ENCODE measurements around the gene ADAM12.

The ADAM12 gene

GRCh38 chr10:125989791-125990190 lies 398.5 kb downstream of the ADAM12 start:
- TF ChIP-seq CTCF (IDR thresholded peaks at IDR 0.05; ENCODE audit: borderline replicate concordance, extremely low read depth, low read length, poor library complexity, severe bottlenecking) (no peak), EZH2 (IDR thresholded peaks at IDR 0.05; ENCODE audit: borderline replicate concordance, low read depth, low read length, severe bottlenecking) (no peak)
- Histone ChIP-seq H2AFZ (ENCODE audit: low read depth, low read length) (no peak overlapping the region), H3K79me2 (ENCODE audit: insufficient read depth, low read length) (no peaks in the 10 kb centered on the region), H3K9me3 (ENCODE audit: insufficient read depth, low read length, severe bottlenecking) (no peaks in the 10 kb centered on the region), H3K4me3 (ENCODE audit: low read depth in 1 of 2, low read length in 2 of 2) (no peak overlapping the region), H3K36me3 (ENCODE audit: insufficient read depth, low read length) (no peaks in the 10 kb centered on the region), H3K27ac (ENCODE audit: low read length) (no peak overlapping the region), H4K20me1 (ENCODE audit: insufficient read depth, low read length) (no peaks in the 10 kb centered on the region), H3K27me3 (ENCODE audit: insufficient read depth, low read length, poor library complexity) (peaks cover 3% of the 10 kb centered on the region), H3K4me2 (ENCODE audit: insufficient read depth, low read length) (no peak overlapping the region), H3K4me1 (ENCODE audit: insufficient read depth, low read length) (no peaks in the 10 kb centered on the region), H3K9ac (ENCODE audit: low read depth, low read length) (no peak overlapping the region)
- DNase-seq (no peak), ATAC-seq (ENCODE audit: insufficient read depth, low read depth) (no peak)

- peaks cover 14% of the 10 kb centered on the region for H3K27me3 ChIP-seq (ENCODE audit: insufficient read depth, low read length, poor library complexity)
- H3K79me2 ChIP-seq (ENCODE audit: insufficient read depth, low read length) = no peaks in the 10 kb centered on the region
- no peak overlapping the region for H3K27ac ChIP-seq (ENCODE audit: low read length)
- H3K9me3 ChIP-seq (ENCODE audit: insufficient read depth, low read length, severe bottlenecking) = no peaks in the 10 kb centered on the region
- no peak overlapping the region for H2AFZ ChIP-seq (ENCODE audit: low read depth, low read length)
- TF ChIP-seq EZH2 (IDR thresholded peaks at IDR 0.05; ENCODE audit: borderline replicate concordance, low read depth, low read length, severe bottlenecking) (no peak), CTCF (IDR thresholded peaks at IDR 0.05; ENCODE audit: borderline replicate concordance, extremely low read depth, low read length, poor library complexity, severe bottlenecking) (no peak)
- no peak overlapping the region for H3K4me2 ChIP-seq (ENCODE audit: insufficient read depth, low read length)
- no peak overlapping the region for H3K4me3 ChIP-seq (ENCODE audit: low read depth in 1 of 2, low read length in 2 of 2)
- H3K36me3 ChIP-seq (ENCODE audit: insufficient read depth, low read length) = no peaks in the 10 kb centered on the region
- H3K9ac ChIP-seq (ENCODE audit: low read depth, low read length) = no peak overlapping the region
- DNase-seq = no peak
- no peaks in the 10 kb centered on the region for H3K4me1 ChIP-seq (ENCODE audit: insufficient read depth, low read length)
- ATAC-seq (ENCODE audit: insufficient read depth, low read depth) = no peak
- no peaks in the 10 kb centered on the region for H4K20me1 ChIP-seq (ENCODE audit: insufficient read depth, low read length)
These were observed 402.6 kb downstream of the ADAM12 start for GRCh38 chr10:125985557-125986240.

- Histone ChIP-seq H3K27me3 (ENCODE audit: insufficient read depth, low read length, poor library complexity) (peaks cover 14% of the 10 kb centered on the region), H2AFZ (ENCODE audit: low read depth, low read length) (no peak overlapping the region), H3K4me3 (ENCODE audit: low read depth in 1 of 2, low read length in 2 of 2) (no peak overlapping the region), H4K20me1 (ENCODE audit: insufficient read depth, low read length) (no peaks in the 10 kb centered on the region), H3K4me2 (ENCODE audit: insufficient read depth, low read length) (no peak overlapping the region), H3K9ac (ENCODE audit: low read depth, low read length) (no peak overlapping the region), H3K9me3 (ENCODE audit: insufficient read depth, low read length, severe bottlenecking) (no peaks in the 10 kb centered on the region), H3K27ac (ENCODE audit: low read length) (no peak overlapping the region), H3K4me1 (ENCODE audit: insufficient read depth, low read length) (no peaks in the 10 kb centered on the region), H3K36me3 (ENCODE audit: insufficient read depth, low read length) (no peaks in the 10 kb centered on the region), H3K79me2 (ENCODE audit: insufficient read depth, low read length) (no peaks in the 10 kb centered on the region)
- no peak for DNase-seq
- no peak for TF ChIP-seq EZH2 (IDR thresholded peaks at IDR 0.05; ENCODE audit: borderline replicate concordance, low read depth, low read length, severe bottlenecking)
- no peak for TF ChIP-seq CTCF (IDR thresholded peaks at IDR 0.05; ENCODE audit: borderline replicate concordance, extremely low read depth, low read length, poor library complexity, severe bottlenecking)
- no peak for ATAC-seq (ENCODE audit: insufficient read depth, low read depth)
These were observed 403.3 kb downstream of the ADAM12 start for GRCh38 chr10:125984865-125985495.
